Omental fat pad (tissue), 4 donors: ENCODE data around the gene RPGRIP1L. TPM values are rescaled to one million over a fixed set of nuclear protein-coding genes. Genes with fewer than 3 reads are reported as not detected.

ENCODE experiments used
- ATAC-seq: fragments of 150-250 bp; one replicate; pipeline ENCODE4 v1.9.1; 2016; ENCODE audit warnings: mild to moderate bottlenecking, moderate library complexity; ENCODE audit not compliant: low FRiP score
- DNase-seq: peaks from one replicate; pipeline ENCODE4 v3.0.0-alpha.2; 2019; ENCODE audit warnings: low spot score
- CTCF ChIP-seq, 3 donors: fragments of 450-650 bp; IDR thresholded peaks; one replicate each; pipeline ENCODE4 v1.5.1; 2016 to 2017; ENCODE audit warnings: antibody characterized with exemption in 3 of 3, mild to moderate bottlenecking in 3 of 3, moderate library complexity in 2 of 3
- total RNA-seq, 4 donors: library from RNA; depleted of rRNA; stranded (reverse); fragments of >200 nt; gene quantifications; one replicate each; pipeline ENCODE4 v1.1.0, GENCODE V29; 2016

The RPGRIP1L gene
- total RNA-seq, 4 donors from 2014 or later: 3.2 to 5.0 (median 4.1) TPM

- no peak for ATAC-seq
- no peak for DNase-seq
- no peak for TF ChIP-seq CTCF (IDR thresholded peaks at IDR 0.05)
Measured at GRCh38 chr16:53732296-53732929, 28.8 kb upstream of the RPGRIP1L start.

- DNase-seq (no peak), ATAC-seq (no peak)
- no peak for TF ChIP-seq CTCF (IDR thresholded peaks at IDR 0.05)
Measured at GRCh38 chr16:53730693-53731092, 27.0 kb upstream of the RPGRIP1L start.

- TF ChIP-seq CTCF (IDR thresholded peaks at IDR 0.05): no peak
- DNase-seq (no peak), ATAC-seq (no peak)
Measured at GRCh38 chr16:53726625-53727024, 23.0 kb upstream of the RPGRIP1L start.

- no peak for DNase-seq
- TF ChIP-seq CTCF (IDR thresholded peaks at IDR 0.05): no peak
- no peak for ATAC-seq
Measured at GRCh38 chr16:53721017-53721416, 17.4 kb upstream of the RPGRIP1L start.

GRCh38 chr16:53717577-53717976 lies 13.9 kb upstream of the RPGRIP1L start:
- DNase-seq (no peak), ATAC-seq (no peak)
- TF ChIP-seq CTCF (IDR thresholded peaks at IDR 0.05): no peak

GRCh38 chr16:53715023-53715384 lies 11.3 kb upstream of the RPGRIP1L start:
- TF ChIP-seq CTCF (IDR thresholded peaks at IDR 0.05): no peak
- no peak for DNase-seq
- no peak for ATAC-seq

GRCh38 chr16:53714205-53715022 lies 10.8 kb upstream of the RPGRIP1L start:
- TF ChIP-seq CTCF (IDR thresholded peaks at IDR 0.05): no peak
- DNase-seq (no peak), ATAC-seq (peak; percentile 60)
